ENCODE measurements around the gene ALDH1A2.
A peak's percentile ranks its signal among the peaks of the same experiment; 100 is the strongest.

The ALDH1A2 gene

DNA sequence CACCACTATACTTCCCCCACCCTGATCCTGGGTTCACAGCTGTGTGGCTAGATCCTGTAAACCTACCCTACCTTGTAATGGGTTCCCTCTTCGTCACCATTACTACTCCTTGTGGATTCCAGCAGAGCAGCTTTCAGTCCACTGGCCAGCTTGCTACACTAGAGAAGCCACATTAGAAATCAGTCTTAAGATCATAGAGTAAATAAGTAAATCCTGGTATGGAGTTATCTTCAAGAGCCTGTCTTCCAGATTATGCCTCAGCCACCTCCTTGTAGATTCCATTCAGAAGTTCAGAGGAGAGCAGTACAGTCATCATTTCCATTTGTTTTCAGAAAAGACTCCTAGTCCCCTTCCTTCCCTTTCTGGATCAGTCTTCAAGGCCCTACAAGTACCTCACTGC, 123.7 kb downstream of the ALDH1A2 start:
- TF ChIP-seq, protein P1, sequence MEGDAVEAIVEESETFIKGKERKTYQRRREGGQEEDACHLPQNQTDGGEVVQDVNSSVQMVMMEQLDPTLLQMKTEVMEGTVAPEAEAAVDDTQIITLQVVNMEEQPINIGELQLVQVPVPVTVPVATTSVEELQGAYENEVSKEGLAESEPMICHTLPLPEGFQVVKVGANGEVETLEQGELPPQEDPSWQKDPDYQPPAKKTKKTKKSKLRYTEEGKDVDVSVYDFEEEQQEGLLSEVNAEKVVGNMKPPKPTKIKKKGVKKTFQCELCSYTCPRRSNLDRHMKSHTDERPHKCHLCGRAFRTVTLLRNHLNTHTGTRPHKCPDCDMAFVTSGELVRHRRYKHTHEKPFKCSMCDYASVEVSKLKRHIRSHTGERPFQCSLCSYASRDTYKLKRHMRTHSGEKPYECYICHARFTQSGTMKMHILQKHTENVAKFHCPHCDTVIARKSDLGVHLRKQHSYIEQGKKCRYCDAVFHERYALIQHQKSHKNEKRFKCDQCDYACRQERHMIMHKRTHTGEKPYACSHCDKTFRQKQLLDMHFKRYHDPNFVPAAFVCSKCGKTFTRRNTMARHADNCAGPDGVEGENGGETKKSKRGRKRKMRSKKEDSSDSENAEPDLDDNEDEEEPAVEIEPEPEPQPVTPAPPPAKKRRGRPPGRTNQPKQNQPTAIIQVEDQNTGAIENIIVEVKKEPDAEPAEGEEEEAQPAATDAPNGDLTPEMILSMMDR (IDR thresholded peaks at IDR 0.05; ENCODE audit: low read depth, low read length), result no peak
- no peak overlapping the region for H3K4me3 ChIP-seq (replicated peaks in 1 of 2; ENCODE audit: low read depth in 2 of 2, low read length in 2 of 2)
- no peak for DNase-seq (ENCODE audit: low read depth in 2 of 2)

DNA sequence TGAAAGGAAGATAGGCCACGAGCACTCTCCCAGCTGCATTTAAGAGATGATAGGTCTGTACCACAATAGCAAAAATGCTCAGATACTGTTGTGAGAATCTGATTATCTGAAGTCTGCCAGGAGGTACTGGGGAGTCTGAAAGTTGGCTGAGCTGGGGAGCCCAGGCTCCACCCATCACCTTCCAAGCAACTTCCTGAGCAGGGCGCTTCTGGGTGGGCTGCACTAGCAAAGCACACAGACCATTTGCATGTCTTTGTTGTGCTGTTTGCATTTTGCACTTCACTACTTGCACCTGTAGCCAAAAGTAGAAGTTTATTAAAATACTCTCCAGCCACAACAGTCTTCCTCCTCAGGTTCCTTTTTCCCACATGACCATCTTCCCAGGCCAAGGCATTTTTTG, 133.2 kb downstream of the ALDH1A2 start:
- DNase-seq (ENCODE audit: low read depth in 2 of 2), result no peak
- H3K4me3 ChIP-seq (replicated peaks in 1 of 2; ENCODE audit: low read depth in 2 of 2, low read length in 2 of 2), result no peak overlapping the region
- TF ChIP-seq, protein P1 (IDR thresholded peaks at IDR 0.05; ENCODE audit: low read depth, low read length), result no peak

DNA sequence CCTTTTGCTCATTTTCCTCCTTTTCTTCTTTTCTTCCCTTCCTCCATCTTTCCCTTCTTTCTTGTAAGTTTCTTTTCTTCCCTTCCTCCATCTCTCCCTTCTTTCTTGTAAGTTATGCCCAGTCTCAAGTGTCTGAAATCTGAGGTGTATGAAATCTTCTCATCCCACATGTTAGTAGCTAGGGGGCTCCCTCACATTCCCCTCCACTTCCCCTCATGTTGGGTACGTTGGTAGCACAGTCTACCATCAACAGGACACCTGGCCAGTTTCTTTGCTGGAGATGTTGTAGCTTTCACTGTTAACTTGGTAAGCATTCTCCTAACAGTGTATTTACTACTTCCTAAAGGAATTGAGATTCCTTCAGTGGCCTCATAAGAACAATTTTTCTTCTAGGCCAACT, 133.9 kb downstream of the ALDH1A2 start:
- H3K4me3 ChIP-seq (replicated peaks in 1 of 2; ENCODE audit: low read depth in 2 of 2, low read length in 2 of 2), result no peak overlapping the region
- TF ChIP-seq, protein P1 (IDR thresholded peaks at IDR 0.05; ENCODE audit: low read depth, low read length), result no peak
- no peak for DNase-seq (ENCODE audit: low read depth in 2 of 2)

DNA sequence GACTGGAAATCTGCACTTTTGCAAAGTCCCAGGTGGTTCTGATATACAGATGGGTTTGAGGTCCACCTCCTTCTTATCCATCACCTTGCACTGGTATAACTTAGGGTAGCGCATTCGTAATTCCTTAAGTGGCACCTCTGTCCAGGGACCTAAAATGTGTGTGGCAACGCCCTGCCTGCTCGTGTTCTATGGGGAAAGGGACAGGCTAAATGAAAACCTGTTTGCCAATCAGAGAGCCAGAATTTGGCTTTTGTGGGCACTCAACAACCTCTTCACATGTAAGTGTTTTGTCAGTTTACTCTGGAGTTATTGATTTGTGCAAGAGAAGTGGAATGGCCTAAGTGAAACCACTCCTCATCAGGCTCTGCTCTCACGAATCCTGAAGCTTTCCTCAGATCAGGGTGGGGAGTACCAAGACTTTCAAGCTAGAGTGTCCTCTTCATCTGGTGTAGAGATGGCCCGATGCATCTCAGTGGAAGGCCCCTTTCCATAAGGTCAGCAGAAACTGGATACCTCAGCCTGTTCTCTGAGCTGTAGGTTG, 138.3 kb downstream of the ALDH1A2 start:
- TF ChIP-seq, protein P1 (IDR thresholded peaks at IDR 0.05; ENCODE audit: low read depth, low read length), result no peak
- DNase-seq (ENCODE audit: low read depth in 2 of 2), result no peak
- no peak overlapping the region for H3K4me3 ChIP-seq (replicated peaks in 1 of 2; ENCODE audit: low read depth in 2 of 2, low read length in 2 of 2)

DNA sequence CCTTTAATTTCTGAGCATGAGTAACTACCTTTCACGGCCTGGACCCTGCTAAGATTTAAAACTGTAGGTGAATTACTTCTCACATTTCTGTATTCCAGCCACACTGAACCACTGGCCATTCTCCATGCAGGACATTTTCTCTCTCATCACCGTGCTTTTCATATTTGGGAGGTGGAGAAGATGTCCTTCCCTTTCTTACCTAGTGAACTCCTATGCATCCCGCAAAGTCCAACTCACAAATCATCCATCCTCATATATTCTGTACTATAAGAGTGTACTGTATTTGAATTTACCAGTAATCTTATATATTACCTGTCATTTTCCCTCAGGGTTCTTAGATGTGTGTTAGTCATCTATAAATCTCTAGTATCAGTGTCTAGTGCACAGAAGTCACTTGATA, 139.9 kb downstream of the ALDH1A2 start:
- TF ChIP-seq, protein P1 (IDR thresholded peaks at IDR 0.05; ENCODE audit: low read depth, low read length), result no peak
- DNase-seq (ENCODE audit: low read depth in 2 of 2), result no peak
- H3K4me3 ChIP-seq (replicated peaks in 1 of 2; ENCODE audit: low read depth in 2 of 2, low read length in 2 of 2), result no peak overlapping the region

DNA sequence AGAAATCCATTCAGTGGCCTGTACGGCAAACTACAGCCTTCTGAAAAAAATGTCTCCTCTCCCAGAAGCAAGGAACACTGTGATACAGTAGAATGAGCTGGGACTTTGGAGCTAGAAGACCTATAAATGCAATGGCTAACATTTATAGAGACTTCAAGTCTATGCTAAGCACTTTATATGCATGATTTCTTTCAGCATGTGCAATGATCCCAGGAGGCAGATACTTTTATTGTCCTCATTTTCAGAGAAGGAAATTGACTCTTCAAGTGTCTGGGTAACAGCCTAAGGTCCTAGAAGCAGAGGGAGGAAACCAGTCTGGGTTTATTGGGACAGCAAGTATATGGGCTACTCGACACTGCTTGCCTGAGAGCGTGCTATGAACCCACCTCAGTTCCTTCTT, 140.9 kb downstream of the ALDH1A2 start:
- TF ChIP-seq, protein P1 (IDR thresholded peaks at IDR 0.05; ENCODE audit: low read depth, low read length), result no peak
- no peak for DNase-seq (ENCODE audit: low read depth in 2 of 2)

DNA sequence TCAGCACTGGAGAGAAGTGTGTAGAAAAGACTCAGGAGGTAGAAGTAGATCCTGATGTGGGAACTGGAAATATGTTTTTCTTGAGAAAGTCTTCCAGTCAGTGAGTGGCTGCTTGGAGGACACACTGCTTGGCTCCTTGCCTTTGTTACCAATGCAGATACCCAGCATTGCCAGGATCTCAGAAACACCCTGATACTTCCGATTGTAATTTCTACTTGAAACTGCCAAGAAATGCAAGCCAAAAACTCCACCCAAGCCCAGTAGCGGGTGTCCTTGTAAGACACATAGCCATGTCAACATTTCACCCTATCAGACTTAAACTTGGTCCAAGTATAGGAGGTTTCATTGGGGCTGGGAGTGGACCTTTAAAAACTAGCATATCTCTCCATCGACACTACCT, 141.8 kb downstream of the ALDH1A2 start:
- TF ChIP-seq, protein P1 (IDR thresholded peaks at IDR 0.05; ENCODE audit: low read depth, low read length), result no peak
- no peak overlapping the region for H3K4me3 ChIP-seq (replicated peaks in 1 of 2; ENCODE audit: low read depth in 2 of 2, low read length in 2 of 2)
- peak; percentile 60 to 89 for DNase-seq (ENCODE audit: low read depth in 2 of 2)

More for the DNA sequence above, 140.9 kb downstream of the ALDH1A2 start:
- H3K4me3 ChIP-seq (replicated peaks in 1 of 2; ENCODE audit: low read depth in 2 of 2, low read length in 2 of 2), result no peak overlapping the region
